DMS 273 (cell line): ENCODE results near the gene RPS6KB1.
"Not testable (repeated sequence)": the region's sequence is repeated elsewhere in the genome, so short reads cannot be mapped to it uniquely, and the experiment has no call there.

Experiments used
- DNase-seq: peaks from one replicate; lab custom pipeline; 2025; ENCODE audit not compliant: unreplicated experiment; lab: John Stamatoyannopoulos, UW

The RPS6KB1 gene

GRCh38 chr17:59870482-59870881 is 22.4 kb upstream of the RPS6KB1 start:
- DNase-seq, result no peak

GRCh38 chr17:59872351-59872750 is 20.6 kb upstream of the RPS6KB1 start:
- no peak for DNase-seq

DNA sequence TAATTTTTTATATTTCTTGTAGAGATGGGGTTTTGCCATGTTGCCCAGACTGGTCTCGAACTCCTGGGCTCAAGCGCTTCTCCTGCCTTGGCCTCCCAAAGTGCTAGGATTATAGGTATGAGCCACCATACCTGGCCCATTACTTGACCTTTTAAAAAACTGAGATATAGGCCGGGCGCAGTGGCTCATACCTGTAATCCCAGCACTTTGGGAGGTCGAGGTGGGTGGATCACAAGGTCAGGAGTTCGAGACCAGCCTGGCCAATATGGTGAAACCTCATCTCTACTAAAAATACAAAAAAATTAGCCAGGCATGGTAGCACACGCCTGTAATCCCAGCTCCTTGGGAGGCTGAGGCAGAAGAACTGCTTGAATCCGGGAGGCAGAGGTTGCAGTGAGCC is 19.5 kb upstream of the RPS6KB1 start:
- DNase-seq, result not testable (repeated sequence)

DNA sequence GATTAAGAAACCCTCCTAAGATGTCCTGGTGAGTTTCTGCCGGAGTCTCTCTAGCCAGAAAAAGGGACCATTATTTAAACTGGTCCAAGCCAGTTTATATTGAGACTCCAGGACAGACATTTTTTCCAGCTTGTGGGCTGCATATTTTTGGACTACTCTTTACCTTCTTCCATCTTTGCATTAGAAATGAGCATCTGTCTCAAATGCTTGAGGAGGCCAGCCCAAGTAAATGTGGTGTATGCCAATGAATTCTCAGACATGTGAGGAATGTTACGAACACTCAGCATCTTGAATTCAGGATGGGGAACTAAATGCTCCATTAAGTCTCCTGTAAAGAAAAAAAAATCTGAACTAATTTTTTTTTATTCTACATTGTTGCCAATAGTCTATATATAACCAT is 18.5 kb upstream of the RPS6KB1 start:
- DNase-seq, result no peak

GRCh38 chr17:59876107-59876506 is 16.8 kb upstream of the RPS6KB1 start:
- DNase-seq, result no peak

- DNase-seq, result no peak
These were observed 15.0 kb upstream of the RPS6KB1 start for GRCh38 chr17:59877965-59878364.

GRCh38 chr17:59878624-59879023 is 14.3 kb upstream of the RPS6KB1 start:
- no peak for DNase-seq

DNA sequence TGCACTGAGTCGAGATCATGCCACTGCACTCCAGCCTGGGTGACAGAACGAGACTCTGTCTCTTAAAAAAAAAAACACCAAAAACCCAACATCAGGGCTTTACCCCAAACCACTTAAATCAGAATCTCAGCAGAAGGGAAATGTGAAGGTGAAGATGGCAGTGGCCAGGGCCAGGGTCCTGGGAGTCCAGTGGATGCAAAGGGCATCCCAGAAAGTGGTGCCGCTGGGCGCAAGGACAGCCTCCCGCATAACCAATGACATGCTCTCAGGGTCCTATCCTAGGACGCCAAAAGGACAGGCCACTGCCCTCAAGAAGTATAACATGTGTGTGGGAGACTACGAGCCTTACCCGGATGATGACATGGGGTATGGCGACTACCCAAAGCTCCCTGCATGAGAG is 8.1 kb upstream of the RPS6KB1 start:
- DNase-seq, result no peak

GRCh38 chr17:59888145-59888750 is 4.7 kb upstream of the RPS6KB1 start:
- DNase-seq, result no peak

DNA sequence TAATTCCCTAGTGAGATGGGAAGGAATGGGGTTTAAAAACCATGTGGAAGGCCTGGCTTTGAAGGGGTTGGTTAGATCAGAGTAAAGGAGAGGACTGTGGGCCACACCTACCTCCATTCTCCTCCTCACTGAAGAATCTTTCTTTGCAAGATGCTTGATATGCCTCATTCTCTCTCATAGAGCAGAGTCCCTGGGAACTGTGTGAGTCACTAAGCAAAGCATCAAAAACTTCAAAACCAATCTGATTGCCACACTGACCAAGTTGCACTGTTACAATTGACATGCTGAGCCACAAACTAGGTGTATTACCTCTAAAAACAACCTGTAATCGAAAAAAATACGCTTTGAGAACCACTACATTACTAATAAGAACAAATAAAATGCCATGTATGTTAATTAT is 2.2 kb upstream of the RPS6KB1 start:
- DNase-seq, result no peak

- DNase-seq, result no peak
These were observed 534 bp upstream of the RPS6KB1 start for GRCh38 chr17:59892251-59892923.

GRCh38 chr17:59893676-59894100 is 767 bp downstream of the RPS6KB1 start:
- DNase-seq, result peak; percentile 73

- DNase-seq, result no peak
These were observed 4.2 kb downstream of the RPS6KB1 start for GRCh38 chr17:59897090-59897489.

DNA sequence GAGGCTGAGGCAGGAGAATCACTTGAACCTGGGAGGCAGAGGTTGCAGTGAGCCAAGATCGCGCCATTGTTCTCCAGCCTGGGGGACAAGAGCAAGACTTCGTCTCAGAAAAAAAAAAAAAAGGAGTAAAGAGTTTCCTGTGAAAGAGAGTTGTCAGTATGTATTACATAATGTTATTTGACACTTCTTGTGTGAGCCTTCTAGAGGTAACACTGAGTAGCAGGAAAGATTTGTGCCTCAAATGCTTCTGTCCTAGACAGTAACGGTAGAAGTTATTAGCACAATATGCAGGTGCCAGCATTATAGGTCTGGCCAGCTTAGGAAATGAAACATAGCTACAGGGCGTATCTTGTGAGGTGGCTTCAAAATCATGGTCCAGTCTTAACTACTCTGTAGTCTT is 6.2 kb downstream of the RPS6KB1 start:
- peak; percentile 45 for DNase-seq

GRCh38 chr17:59901604-59902003 is 8.7 kb downstream of the RPS6KB1 start:
- DNase-seq, result no peak

- no peak for DNase-seq
These were observed 10.5 kb downstream of the RPS6KB1 start for GRCh38 chr17:59903455-59903854.

DNA sequence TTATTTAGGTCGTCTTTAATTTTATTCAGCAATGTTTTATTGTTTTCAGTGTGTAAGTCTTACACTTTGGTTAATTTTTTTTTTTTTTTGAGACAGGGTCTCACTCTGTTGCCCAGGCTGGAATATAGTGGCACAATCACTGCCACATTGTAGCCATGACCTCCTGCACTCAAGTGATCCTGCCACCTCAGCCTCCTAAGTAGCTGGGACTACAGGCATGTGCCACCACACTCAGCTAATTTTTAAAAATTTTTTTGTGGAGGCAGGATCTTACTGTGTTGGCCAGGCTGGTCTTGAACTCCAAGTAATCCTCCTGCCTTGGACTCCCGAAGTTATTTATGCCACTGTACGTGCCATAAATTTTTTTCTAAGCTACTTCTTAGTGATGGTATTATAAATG is 14.5 kb downstream of the RPS6KB1 start:
- no peak for DNase-seq

GRCh38 chr17:59914274-59914854 is 21.4 kb downstream of the RPS6KB1 start:
- peak; percentile 66 for DNase-seq

GRCh38 chr17:59916446-59916845 is 23.5 kb downstream of the RPS6KB1 start:
- no peak for DNase-seq

DNA sequence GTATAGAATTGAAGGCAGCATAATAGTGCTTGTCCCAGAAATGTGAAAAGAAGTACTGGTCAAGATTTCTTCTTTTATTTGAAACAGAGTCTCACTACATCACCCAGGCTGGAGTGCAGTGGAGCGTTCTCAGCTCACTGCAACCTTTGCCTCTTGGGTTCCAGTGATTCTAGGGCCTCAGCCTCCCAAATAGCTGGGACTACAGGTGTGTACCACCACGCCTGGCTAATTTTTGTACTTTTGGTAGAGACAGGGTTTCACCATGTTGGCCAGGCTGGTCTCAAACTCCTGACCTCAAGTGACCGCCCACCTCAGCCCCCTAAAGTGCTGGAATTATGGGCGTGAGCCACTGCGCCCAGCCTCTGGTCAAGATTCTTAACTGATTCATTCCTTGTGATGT is 27.7 kb downstream of the RPS6KB1 start:
- not testable (repeated sequence) for DNase-seq

DNA sequence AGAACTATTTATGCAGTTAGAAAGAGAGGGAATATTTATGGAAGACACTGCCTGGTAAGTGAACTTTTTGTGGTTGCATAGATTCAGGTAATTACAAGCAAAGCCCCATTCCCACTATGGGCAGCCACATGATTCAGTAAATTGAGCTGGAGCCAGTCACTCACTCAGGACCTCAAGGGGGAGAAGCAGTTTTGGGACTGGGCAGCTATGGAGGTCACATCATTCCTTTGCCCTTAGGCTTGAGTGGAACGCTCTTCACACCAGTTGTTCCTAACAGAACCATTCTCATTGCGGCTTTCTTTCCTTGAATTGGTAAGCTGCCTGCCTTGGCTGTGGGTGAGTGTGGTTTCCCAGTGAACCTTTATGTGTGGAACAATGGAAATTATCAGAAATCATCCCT is 37.2 kb downstream of the RPS6KB1 start:
- not testable (repeated sequence) for DNase-seq

DNA sequence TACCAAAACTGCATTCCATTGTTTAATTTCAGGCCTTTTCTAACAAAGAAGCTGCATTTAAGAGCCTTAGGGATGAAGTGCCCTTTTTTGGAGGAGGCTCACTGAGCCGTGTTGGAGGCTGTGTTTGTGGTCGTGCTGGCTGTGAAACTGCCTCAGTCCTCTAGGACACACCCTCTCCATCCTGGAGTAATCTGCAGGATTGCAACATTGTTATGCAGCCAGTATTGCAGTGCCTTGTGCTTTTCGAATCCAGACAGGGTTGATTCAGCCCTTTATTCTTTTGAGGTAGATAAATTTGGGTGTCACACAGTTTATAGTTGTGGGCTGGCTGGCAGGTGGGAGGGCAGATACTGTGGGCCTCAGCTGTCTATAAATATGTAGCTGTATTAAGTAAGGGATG is 37.8 kb downstream of the RPS6KB1 start:
- DNase-seq, result not testable (repeated sequence)

- not testable (repeated sequence) for DNase-seq
These were observed 40.4 kb downstream of the RPS6KB1 start for GRCh38 chr17:59933317-59933716.
